ENCODE data around the gene SLC24A4.

Gene SLC24A4

DNA sequence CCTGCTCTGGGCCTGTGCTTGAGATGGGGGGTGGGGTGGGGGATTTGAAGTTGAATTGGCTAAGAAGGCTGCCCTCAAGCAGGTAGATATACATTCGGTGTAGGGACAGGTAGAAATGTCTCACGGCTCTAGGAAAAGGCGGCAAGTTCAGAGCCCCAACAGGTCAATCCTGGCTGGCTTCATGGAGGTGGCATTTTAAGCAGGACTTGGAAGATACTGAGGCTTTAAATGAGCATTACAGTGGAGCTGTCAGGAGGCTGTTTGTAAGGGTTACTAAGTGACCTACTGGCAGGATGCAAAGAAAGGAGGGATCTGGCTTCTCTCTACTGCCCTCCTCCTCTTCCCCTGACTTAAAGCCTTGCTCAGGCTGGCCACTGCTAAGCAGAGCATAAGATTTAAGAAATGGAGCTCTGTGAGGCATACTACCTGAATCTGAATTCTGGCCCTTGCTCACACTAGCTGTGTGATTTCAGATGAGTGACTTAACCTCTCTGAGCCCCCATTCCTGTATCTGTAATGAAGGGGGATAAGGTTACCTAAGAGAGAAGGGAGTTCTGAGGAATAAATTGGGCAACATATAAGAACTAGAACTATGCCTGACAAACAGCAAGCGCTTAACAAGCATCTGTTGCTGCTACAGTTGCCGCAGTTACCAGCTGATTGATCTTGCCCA, 61.6 kb downstream of the SLC24A4 start:
- Histone ChIP-seq H3K9me3 (ENCODE audit: severe bottlenecking) (no peaks in the 10 kb centered on the region), H3K36me3 (ENCODE audit: low read depth) (no peaks in the 10 kb centered on the region), H3K27ac (ENCODE audit: poor library complexity, severe bottlenecking) (no peak overlapping the region), H3K27me3 (ENCODE audit: insufficient read depth, poor library complexity, severe bottlenecking) (no peaks in the 10 kb centered on the region), H3K4me1 (ENCODE audit: insufficient read depth, poor library complexity, severe bottlenecking) (no peaks in the 10 kb centered on the region), H3K4me3 (ENCODE audit: severe bottlenecking) (no peak overlapping the region)
- TF ChIP-seq, protein P1, sequence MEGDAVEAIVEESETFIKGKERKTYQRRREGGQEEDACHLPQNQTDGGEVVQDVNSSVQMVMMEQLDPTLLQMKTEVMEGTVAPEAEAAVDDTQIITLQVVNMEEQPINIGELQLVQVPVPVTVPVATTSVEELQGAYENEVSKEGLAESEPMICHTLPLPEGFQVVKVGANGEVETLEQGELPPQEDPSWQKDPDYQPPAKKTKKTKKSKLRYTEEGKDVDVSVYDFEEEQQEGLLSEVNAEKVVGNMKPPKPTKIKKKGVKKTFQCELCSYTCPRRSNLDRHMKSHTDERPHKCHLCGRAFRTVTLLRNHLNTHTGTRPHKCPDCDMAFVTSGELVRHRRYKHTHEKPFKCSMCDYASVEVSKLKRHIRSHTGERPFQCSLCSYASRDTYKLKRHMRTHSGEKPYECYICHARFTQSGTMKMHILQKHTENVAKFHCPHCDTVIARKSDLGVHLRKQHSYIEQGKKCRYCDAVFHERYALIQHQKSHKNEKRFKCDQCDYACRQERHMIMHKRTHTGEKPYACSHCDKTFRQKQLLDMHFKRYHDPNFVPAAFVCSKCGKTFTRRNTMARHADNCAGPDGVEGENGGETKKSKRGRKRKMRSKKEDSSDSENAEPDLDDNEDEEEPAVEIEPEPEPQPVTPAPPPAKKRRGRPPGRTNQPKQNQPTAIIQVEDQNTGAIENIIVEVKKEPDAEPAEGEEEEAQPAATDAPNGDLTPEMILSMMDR (IDR thresholded peaks at IDR 0.05; ENCODE audit: poor library complexity, severe bottlenecking) = no peak
- no peak for ATAC-seq (ENCODE audit: low read depth)
- DNase-seq (ENCODE audit: low spot score) = no peak

DNA sequence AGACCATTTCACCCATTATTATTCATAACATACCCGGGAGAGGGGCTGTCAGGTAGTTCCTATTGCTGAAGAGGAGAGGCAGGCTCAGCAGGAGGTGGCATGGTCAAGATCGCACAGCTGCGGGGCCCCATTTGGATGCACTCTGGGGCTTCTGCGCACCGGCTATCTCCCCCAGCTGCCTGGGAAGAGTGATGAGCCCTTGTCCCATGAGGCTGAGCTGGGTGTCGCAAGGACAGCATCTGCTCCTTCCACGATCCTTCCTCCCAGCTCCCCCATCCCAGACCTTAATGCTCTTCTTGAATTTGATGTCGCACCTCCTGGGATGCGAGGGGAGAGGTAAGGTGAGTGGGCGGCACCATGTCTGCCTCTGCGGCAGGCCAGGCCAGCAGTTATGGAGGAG, 62.6 kb downstream of the SLC24A4 start:
- H3K4me3 ChIP-seq (ENCODE audit: severe bottlenecking) = no peak overlapping the region
- no peaks in the 10 kb centered on the region for H3K27me3 ChIP-seq (ENCODE audit: insufficient read depth, poor library complexity, severe bottlenecking)
- H3K27ac ChIP-seq (ENCODE audit: poor library complexity, severe bottlenecking) = no peak overlapping the region
- ATAC-seq (ENCODE audit: low read depth) (no peak), DNase-seq (ENCODE audit: low spot score) (no peak)
- H3K36me3 ChIP-seq (ENCODE audit: low read depth) = no peaks in the 10 kb centered on the region
- no peaks in the 10 kb centered on the region for H3K4me1 ChIP-seq (ENCODE audit: insufficient read depth, poor library complexity, severe bottlenecking)
- no peaks in the 10 kb centered on the region for H3K9me3 ChIP-seq (ENCODE audit: severe bottlenecking)
- TF ChIP-seq, protein P1 (IDR thresholded peaks at IDR 0.05; ENCODE audit: poor library complexity, severe bottlenecking) = no peak

DNA sequence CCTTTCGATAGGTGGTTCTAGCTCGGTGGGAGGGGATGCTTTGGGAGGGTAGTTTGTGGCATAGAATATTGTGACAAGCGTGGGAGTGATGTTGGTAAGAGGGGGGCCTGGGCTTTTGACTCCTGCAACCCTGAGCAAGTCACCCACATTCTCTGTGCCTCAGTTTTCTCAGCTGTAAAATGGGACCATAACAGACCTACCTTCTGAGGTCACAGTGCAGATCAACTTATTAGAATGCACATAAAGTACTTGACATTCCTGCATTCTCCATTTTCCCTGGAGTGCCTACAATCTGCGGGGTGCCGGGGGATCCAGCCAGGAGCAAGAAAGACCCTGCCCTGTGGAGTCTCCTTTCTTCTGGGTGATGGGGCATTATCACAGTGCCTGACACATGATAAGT, 63.2 kb downstream of the SLC24A4 start:
- no peaks in the 10 kb centered on the region for H3K4me1 ChIP-seq (ENCODE audit: insufficient read depth, poor library complexity, severe bottlenecking)
- TF ChIP-seq, protein P1 (IDR thresholded peaks at IDR 0.05; ENCODE audit: poor library complexity, severe bottlenecking) = no peak
- no peaks in the 10 kb centered on the region for H3K36me3 ChIP-seq (ENCODE audit: low read depth)
- H3K9me3 ChIP-seq (ENCODE audit: severe bottlenecking) = no peaks in the 10 kb centered on the region
- no peak overlapping the region for H3K4me3 ChIP-seq (ENCODE audit: severe bottlenecking)
- no peak for ATAC-seq (ENCODE audit: low read depth)
- H3K27me3 ChIP-seq (ENCODE audit: insufficient read depth, poor library complexity, severe bottlenecking) = no peaks in the 10 kb centered on the region
- H3K27ac ChIP-seq (ENCODE audit: poor library complexity, severe bottlenecking) = no peak overlapping the region
- no peak for DNase-seq (ENCODE audit: low spot score)

DNA sequence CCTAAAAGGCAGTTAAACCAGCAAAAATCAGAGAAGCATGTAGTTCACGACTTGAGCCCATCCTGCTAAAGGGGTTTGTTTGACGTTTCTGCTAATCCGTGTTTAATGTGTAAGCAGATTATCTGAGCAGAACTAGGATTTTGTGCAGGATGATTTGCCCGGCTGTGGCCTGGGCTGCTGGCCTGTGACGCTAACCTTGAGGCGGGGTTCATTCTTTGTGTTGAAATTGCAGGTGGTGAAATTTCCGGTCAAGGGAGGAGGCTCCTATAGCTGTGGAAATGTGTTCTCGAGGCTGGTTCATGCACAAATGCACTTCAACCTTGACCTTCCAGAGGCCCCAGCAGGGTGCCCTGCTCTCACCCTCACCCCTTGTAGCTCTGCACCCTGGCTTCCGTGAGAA, 63.7 kb downstream of the SLC24A4 start:
- TF ChIP-seq, protein P1 (IDR thresholded peaks at IDR 0.05; ENCODE audit: poor library complexity, severe bottlenecking) = no peak
- H3K4me1 ChIP-seq (ENCODE audit: insufficient read depth, poor library complexity, severe bottlenecking) = no peaks in the 10 kb centered on the region
- ATAC-seq (ENCODE audit: low read depth) = no peak
- no peak overlapping the region for H3K27ac ChIP-seq (ENCODE audit: poor library complexity, severe bottlenecking)
- no peaks in the 10 kb centered on the region for H3K27me3 ChIP-seq (ENCODE audit: insufficient read depth, poor library complexity, severe bottlenecking)
- no peak overlapping the region for H3K4me3 ChIP-seq (ENCODE audit: severe bottlenecking)
- H3K36me3 ChIP-seq (ENCODE audit: low read depth) = no peaks in the 10 kb centered on the region
- H3K9me3 ChIP-seq (ENCODE audit: severe bottlenecking) = no peaks in the 10 kb centered on the region
- no peak for DNase-seq (ENCODE audit: low spot score)

DNA sequence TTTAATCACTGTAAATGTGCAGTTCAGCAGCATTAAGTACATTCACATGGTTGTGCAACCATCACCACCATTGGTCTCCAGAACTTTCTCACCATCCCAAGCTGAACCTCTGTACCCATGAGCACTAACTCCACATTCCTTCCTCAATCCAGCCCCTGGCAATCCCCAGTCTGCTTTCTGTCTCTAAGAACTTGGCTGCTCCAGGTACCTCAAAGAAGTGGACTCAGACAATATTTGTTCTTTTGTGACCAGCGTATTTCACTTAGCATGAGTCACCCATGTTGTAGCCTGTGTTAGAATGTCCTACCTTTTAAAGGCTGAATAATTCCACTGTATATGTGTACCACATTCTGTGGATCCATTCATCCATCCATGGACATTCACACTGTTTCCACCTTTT, 64.6 kb downstream of the SLC24A4 start:
- no peak overlapping the region for H3K27ac ChIP-seq (ENCODE audit: poor library complexity, severe bottlenecking)
- DNase-seq (ENCODE audit: low spot score) (no peak), ATAC-seq (ENCODE audit: low read depth) (no peak)
- no peak overlapping the region for H3K4me3 ChIP-seq (ENCODE audit: severe bottlenecking)
- no peaks in the 10 kb centered on the region for H3K4me1 ChIP-seq (ENCODE audit: insufficient read depth, poor library complexity, severe bottlenecking)
- no peaks in the 10 kb centered on the region for H3K27me3 ChIP-seq (ENCODE audit: insufficient read depth, poor library complexity, severe bottlenecking)
- TF ChIP-seq, protein P1 (IDR thresholded peaks at IDR 0.05; ENCODE audit: poor library complexity, severe bottlenecking) = no peak
- no peaks in the 10 kb centered on the region for H3K36me3 ChIP-seq (ENCODE audit: low read depth)
- H3K9me3 ChIP-seq (ENCODE audit: severe bottlenecking) = no peaks in the 10 kb centered on the region

All from RWPE2 (cell line).